Nephron (organoid): ENCODE results near the gene PTPRD.

ENCODE experiments used
- H3K27ac Mint-ChIP-seq, 3 experiments: 2 replicates each; pipeline ENCODE4 v1.8.0; 2020; ENCODE audit warnings: mixed read lengths in 3 of 3, mild to moderate bottlenecking in 2 of 3, moderate library complexity in 1 of 3
- H3K27me3 Mint-ChIP-seq: 2 replicates; pipeline ENCODE4 v1.8.0; 2021; ENCODE audit warnings: low read depth, mild to moderate bottlenecking, moderate library complexity, mixed read lengths
- H3K36me3 Mint-ChIP-seq: 2 replicates; pipeline ENCODE4 v1.8.0; 2020; ENCODE audit warnings: low read depth, mixed read lengths
- H3K4me1 Mint-ChIP-seq: 2 replicates; pipeline ENCODE4 v1.8.0; 2020; ENCODE audit warnings: mixed read lengths
- H3K4me3 Mint-ChIP-seq, 3 experiments: 2 replicates each; pipeline ENCODE4 v1.8.0; 2020; ENCODE audit warnings: mild to moderate bottlenecking in 3 of 3, mixed read lengths in 3 of 3, moderate library complexity in 2 of 3
- H3K9me3 Mint-ChIP-seq: 2 replicates; pipeline ENCODE4 v1.8.0; 2020; ENCODE audit warnings: mixed read lengths
- CTCF ChIP-seq, 3 experiments: fragments of 200-600 bp; sonication (generic); IDR thresholded peaks; one replicate each; pipeline ENCODE4 v1.5.0; 2021; ENCODE audit warnings: antibody characterized with exemption in 3 of 3; ENCODE audit not compliant: unreplicated experiment in 3 of 3

The PTPRD gene

DNA sequence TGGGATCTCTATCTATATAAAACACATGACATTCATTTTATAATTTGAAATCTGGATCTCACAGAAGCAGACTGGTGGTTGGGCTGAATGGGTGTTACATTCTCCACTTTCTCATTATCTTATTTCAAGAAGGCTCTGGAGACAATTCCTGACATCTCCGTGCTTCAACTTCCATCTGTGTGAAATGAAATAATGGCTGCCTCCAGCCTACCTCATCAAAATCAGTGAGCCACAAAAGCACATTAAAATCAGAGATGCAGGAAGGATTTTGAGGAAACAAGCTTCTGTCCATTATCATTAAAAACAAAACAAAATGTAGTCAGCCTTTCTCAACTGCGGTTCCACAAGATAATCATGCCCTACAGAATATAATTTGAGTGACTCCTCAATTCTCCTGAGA, 1854.9 kb downstream of the PTPRD start:
- Mint-ChIP-seq H3K9me3 (no peaks in the 10 kb centered on the region), H3K4me3 (no peak overlapping the region), H3K36me3 (peaks cover 19% of the 10 kb centered on the region), H3K27me3 (no peaks in the 10 kb centered on the region), H3K4me1 (peaks cover 38% of the 10 kb centered on the region), H3K27ac (peak overlapping the region in 2 of 3 experiments; percentile 13 to 19)
- no peak for TF ChIP-seq CTCF (IDR thresholded peaks at IDR 0.05; ENCODE audit: unreplicated experiment in 3 of 3)

DNA sequence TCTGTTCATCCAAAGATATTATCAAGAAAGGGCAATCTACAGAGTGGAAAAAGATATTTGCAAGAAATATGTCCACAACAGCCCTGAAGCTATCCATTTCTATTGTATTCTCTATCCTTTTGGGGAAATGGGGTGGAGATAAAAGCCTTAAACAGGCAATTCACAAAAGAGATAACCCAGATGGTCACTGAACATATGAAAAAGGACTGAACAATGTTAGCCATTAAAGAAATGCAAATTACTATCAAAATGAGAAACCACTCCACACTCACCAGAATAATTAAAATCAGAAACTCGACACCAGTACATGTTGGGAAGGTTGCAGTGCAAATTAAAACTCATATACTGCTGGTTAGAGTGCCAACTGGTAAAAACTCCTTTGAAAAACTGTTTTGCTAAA, 1858.1 kb downstream of the PTPRD start:
- Mint-ChIP-seq H3K36me3 (peaks cover 18% of the 10 kb centered on the region), H3K9me3 (no peaks in the 10 kb centered on the region), H3K27ac (no peak overlapping the region), H3K4me1 (peaks cover 38% of the 10 kb centered on the region), H3K27me3 (no peaks in the 10 kb centered on the region), H3K4me3 (no peak overlapping the region)
- TF ChIP-seq CTCF (IDR thresholded peaks at IDR 0.05; ENCODE audit: unreplicated experiment in 3 of 3) = no peak

GRCh38 chr9:8751406-8751930, 1861.3 kb downstream of the PTPRD start:
- no peak overlapping the region for H3K4me3 Mint-ChIP-seq
- H3K9me3 Mint-ChIP-seq = no peaks in the 10 kb centered on the region
- no peaks in the 10 kb centered on the region for H3K27me3 Mint-ChIP-seq
- peaks cover 12% of the 10 kb centered on the region for H3K36me3 Mint-ChIP-seq
- H3K27ac Mint-ChIP-seq = peak overlapping the region; percentile 76 to 86 (median 84)
- TF ChIP-seq CTCF (IDR thresholded peaks at IDR 0.05; ENCODE audit: unreplicated experiment in 3 of 3) = no peak
- H3K4me1 Mint-ChIP-seq = peaks cover 33% of the 10 kb centered on the region

DNA sequence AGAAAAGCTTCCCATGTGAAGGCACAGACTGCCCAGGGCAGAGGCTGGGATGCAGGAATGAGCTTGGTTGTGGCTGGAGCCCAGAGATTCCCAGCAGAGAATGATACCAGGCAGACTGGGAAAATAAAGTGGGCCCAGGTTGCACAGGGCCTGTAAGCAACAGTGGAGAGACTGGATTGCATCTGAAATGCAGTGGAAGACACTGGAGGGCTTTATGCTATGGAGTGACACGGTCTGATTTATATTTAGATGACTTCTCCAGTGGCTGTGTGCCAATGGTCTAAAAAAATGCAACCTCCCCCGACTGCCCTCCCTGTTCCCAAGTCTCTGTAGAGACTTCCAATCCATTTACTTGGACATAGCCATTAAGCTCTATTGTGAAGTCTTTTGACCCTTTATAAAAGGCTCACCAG, 1862.2 kb downstream of the PTPRD start:
- Mint-ChIP-seq H3K9me3 (no peaks in the 10 kb centered on the region), H3K27ac (peak overlapping the region; percentile 78 to 89 (median 86)), H3K4me1 (peaks cover 33% of the 10 kb centered on the region), H3K36me3 (peaks cover 8% of the 10 kb centered on the region), H3K4me3 (peak overlapping the region in 1 of 3 experiments; percentile 45), H3K27me3 (no peaks in the 10 kb centered on the region)
- TF ChIP-seq CTCF (IDR thresholded peaks at IDR 0.05; ENCODE audit: unreplicated experiment in 3 of 3) = no peak

- no peak overlapping the region for H3K4me3 Mint-ChIP-seq
- peaks cover 17% of the 10 kb centered on the region for H3K4me1 Mint-ChIP-seq
- no peak for TF ChIP-seq CTCF (IDR thresholded peaks at IDR 0.05; ENCODE audit: unreplicated experiment in 3 of 3)
- no peaks in the 10 kb centered on the region for H3K27me3 Mint-ChIP-seq
- H3K27ac Mint-ChIP-seq = peak overlapping the region; percentile 8 to 30 (median 8)
- no peaks in the 10 kb centered on the region for H3K36me3 Mint-ChIP-seq
- H3K9me3 Mint-ChIP-seq = no peaks in the 10 kb centered on the region
Measured at GRCh38 chr9:8745347-8745746, 1867.5 kb downstream of the PTPRD start.

DNA sequence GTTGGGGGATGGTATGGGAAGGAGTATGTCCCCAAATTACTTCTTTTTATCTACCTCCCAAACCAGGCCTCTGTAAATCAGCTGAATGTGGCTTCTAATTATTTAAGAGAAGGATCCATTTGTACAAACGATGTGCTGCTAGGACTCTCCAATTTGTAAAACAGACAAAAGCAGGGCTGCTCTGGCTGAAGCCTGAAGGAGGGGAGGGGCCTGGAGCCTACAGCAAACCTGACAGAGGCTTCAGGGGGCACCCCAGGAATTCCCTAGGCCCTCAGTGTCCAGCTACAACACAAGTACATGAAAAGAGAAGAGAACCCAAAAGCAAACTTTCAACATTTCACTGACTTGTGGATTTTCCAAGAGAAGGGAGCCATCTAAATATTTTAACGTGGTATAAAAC, 1873.9 kb downstream of the PTPRD start:
- H3K27me3 Mint-ChIP-seq = no peaks in the 10 kb centered on the region
- H3K4me3 Mint-ChIP-seq = no peak overlapping the region
- TF ChIP-seq CTCF (IDR thresholded peaks at IDR 0.05; ENCODE audit: unreplicated experiment in 3 of 3) = no peak
- H3K4me1 Mint-ChIP-seq = peaks cover 30% of the 10 kb centered on the region
- peaks cover 3% of the 10 kb centered on the region for H3K36me3 Mint-ChIP-seq
- peak overlapping the region; percentile 33 to 70 (median 35) for H3K27ac Mint-ChIP-seq
- no peaks in the 10 kb centered on the region for H3K9me3 Mint-ChIP-seq
